OCI-LY7 (cell line): ENCODE data around the gene ADRB1.

ENCODE experiments used
- CTCF ChIP-seq: fragments of 200-600 bp; sonication (generic); conservative IDR thresholded peaks from 2 replicates; pipeline ENCODE4 v1.5.1; 2014; ENCODE audit warnings: mild to moderate bottlenecking, antibody characterized with exemption, low read length, moderate library complexity, mixed read lengths
- EZH2phosphoT487 ChIP-seq: fragments of 200-600 bp; sonication (generic); IDR thresholded peaks from 2 replicates; pipeline ENCODE4 v1.6.1; 2018; ENCODE audit warnings: low read depth, borderline replicate concordance, mild to moderate bottlenecking, mixed run types, antibody characterized with exemption, low read length, moderate library complexity, mixed read lengths

GRCh38 chr10:114048472-114048871 lies 4.8 kb downstream of the ADRB1 start:
- TF ChIP-seq CTCF (no peak), EZH2phosphoT487 (no peak)
